ENCODE results near the gene FCN1. TPM values are rescaled to one million over a fixed set of nuclear protein-coding genes. Genes with fewer than 3 reads are reported as not detected.

Gene FCN1
- total RNA-seq, 1 donor from 2014 or later, result not detected

DNA sequence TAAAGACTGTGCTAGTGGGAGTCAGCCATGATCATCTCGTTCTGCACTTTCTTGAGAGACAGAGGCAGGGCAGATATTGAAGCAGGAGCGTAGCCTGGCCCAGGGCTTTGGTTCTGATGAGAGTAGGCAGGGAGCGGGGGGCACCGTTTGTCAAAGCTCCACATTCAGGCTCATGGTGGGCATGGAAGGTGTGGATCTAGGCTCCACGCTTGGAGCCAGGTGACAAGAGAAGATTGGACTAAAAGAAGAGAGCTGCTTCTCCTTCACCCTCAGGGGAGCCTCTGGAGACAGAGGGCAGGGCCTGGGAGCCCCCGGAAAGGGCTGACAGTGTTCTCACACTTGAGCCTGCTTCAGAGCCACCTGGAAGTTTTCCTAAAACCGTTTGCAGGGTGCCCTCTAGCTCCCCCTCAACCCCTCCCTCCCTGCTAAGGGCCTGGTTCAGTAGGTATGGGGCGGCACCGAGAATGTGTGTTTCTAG lies 61.8 kb downstream of the FCN1 start:
- TF ChIP-seq, protein P1, sequence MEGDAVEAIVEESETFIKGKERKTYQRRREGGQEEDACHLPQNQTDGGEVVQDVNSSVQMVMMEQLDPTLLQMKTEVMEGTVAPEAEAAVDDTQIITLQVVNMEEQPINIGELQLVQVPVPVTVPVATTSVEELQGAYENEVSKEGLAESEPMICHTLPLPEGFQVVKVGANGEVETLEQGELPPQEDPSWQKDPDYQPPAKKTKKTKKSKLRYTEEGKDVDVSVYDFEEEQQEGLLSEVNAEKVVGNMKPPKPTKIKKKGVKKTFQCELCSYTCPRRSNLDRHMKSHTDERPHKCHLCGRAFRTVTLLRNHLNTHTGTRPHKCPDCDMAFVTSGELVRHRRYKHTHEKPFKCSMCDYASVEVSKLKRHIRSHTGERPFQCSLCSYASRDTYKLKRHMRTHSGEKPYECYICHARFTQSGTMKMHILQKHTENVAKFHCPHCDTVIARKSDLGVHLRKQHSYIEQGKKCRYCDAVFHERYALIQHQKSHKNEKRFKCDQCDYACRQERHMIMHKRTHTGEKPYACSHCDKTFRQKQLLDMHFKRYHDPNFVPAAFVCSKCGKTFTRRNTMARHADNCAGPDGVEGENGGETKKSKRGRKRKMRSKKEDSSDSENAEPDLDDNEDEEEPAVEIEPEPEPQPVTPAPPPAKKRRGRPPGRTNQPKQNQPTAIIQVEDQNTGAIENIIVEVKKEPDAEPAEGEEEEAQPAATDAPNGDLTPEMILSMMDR (IDR thresholded peaks at IDR 0.05; ENCODE audit: partially characterized antibody, unreplicated experiment), result no peak
- Mint-ChIP-seq H3K27ac (ENCODE audit: unreplicated experiment) (no peak overlapping the region), H3K4me3 (ENCODE audit: unreplicated experiment) (no peak overlapping the region), H3K9me3 (ENCODE audit: unreplicated experiment) (peaks cover 4% of the 10 kb centered on the region), H3K4me1 (ENCODE audit: low read depth, unreplicated experiment) (no peaks in the 10 kb centered on the region), H3K36me3 (ENCODE audit: unreplicated experiment) (peaks cover 4% of the 10 kb centered on the region), H3K27me3 (ENCODE audit: unreplicated experiment) (peaks cover 7% of the 10 kb centered on the region)
- no peak for DNase-seq

Other genes with a start within 250 kb of the FCN1 start
- gene FCN2, start 37.1 kb downstream of the FCN1 start, total RNA-seq (ENCODE audit: unreplicated experiment), result not detected
- 387 TPM for gene OLFM1, start 169.8 kb upstream of the FCN1 start, total RNA-seq (ENCODE audit: unreplicated experiment)

Measured in glutamatergic neuron (in vitro differentiated cells).